CD4-positive, alpha-beta T cell (primary cell): ENCODE results near the gene ARHGEF6. TPM values are rescaled to one million over a fixed set of nuclear protein-coding genes. Genes with fewer than 3 reads are reported as not detected.
A peak's percentile ranks its signal among the peaks of the same experiment; 100 is the strongest.

Experiments used
- ATAC-seq: fragments of 200-7000 bp; cut with Tn5 transposase; one replicate; pipeline ENCODE4 v1.10.0; 2022; ENCODE audit warnings: mild to moderate bottlenecking; ENCODE audit not compliant: poor library complexity
- CTCF ChIA-PET: fragments of 350-600 bp; sonication (Branson Sonifier 250); formaldehyde crosslinking; loops from one replicate; lab custom pipeline; 2021; ENCODE audit warnings: antibody characterized with exemption, inconsistent platforms; lab: Charles Lee
- POLR2A ChIA-PET: fragments of 350-600 bp; sonication (Branson Sonifier 250); formaldehyde crosslinking; loops from one replicate; lab custom pipeline; 2021; ENCODE audit warnings: antibody characterized with exemption, inconsistent platforms; lab: Charles Lee
- DNase-seq, 14 experiments: peaks; one replicate each; pipeline ENCODE4 v3.0.0-alpha.2; 2013 to 2020; ENCODE audit warnings: mixed read lengths in 2 of 14
- H3K27ac ChIP-seq, 2 donors: one replicate each; pipeline versions ENCODE4 v1.5.1 to v1.7.0; 2013; ENCODE audit warnings: low read length in 2 of 2, low read depth in 1 of 2, mild to moderate bottlenecking in 1 of 2
- H3K27me3 ChIP-seq, 2 experiments: 1 replicate in 1 of 2; 2 replicates in 1 of 2; pipeline versions ENCODE4 v1.6.1 to v1.7.0; 2013; ENCODE audit warnings: low read length in 2 of 2, control low read depth in 1 of 2, mild to moderate bottlenecking in 1 of 2, moderate library complexity in 1 of 2; ENCODE audit not compliant: insufficient read depth in 2 of 2, control insufficient read depth in 1 of 2
- H3K36me3 ChIP-seq: one replicate; pipeline ENCODE4 v1.6.1; 2013; ENCODE audit warnings: low read length, control low read depth; ENCODE audit not compliant: insufficient read depth
- H3K4me1 ChIP-seq: one replicate; pipeline ENCODE4 v1.6.1; 2013; ENCODE audit warnings: low read length, control low read depth; ENCODE audit not compliant: insufficient read depth
- H3K4me3 ChIP-seq: one replicate; pipeline ENCODE4 v1.5.1; 2013; ENCODE audit warnings: mild to moderate bottlenecking, low read length, moderate library complexity
- H3K9me3 ChIP-seq, 2 experiments: 1 replicate in 1 of 2; 2 replicates in 1 of 2; pipeline versions ENCODE4 v1.6.1 to v1.7.0; 2013; ENCODE audit warnings: low read length in 2 of 2, mild to moderate bottlenecking in 2 of 2, control low read depth in 1 of 2, moderate library complexity in 1 of 2; ENCODE audit not compliant: control insufficient read depth in 1 of 2, insufficient read depth in 1 of 2
- H3K27ac Mint-ChIP-seq: one replicate; pipeline ENCODE4 v1.8.0; 2020; ENCODE audit warnings: mixed read lengths
- H3K27me3 Mint-ChIP-seq: one replicate; pipeline ENCODE4 v1.8.0; 2021; ENCODE audit warnings: mixed read lengths
- H3K36me3 Mint-ChIP-seq: one replicate; pipeline ENCODE4 v1.8.0; 2021; ENCODE audit warnings: low read depth, mixed read lengths
- H3K4me1 Mint-ChIP-seq: one replicate; pipeline ENCODE4 v1.8.0; 2021; ENCODE audit warnings: low read depth, mixed read lengths
- H3K4me3 Mint-ChIP-seq: one replicate; pipeline ENCODE4 v1.8.0; 2020; ENCODE audit warnings: mild to moderate bottlenecking, mixed read lengths
- H3K9me3 Mint-ChIP-seq: one replicate; pipeline ENCODE4 v1.8.0; 2020; ENCODE audit warnings: mixed read lengths
- CTCF ChIP-seq: fragments of 200-600 bp; IDR thresholded peaks from one replicate; pipeline ENCODE4 v1.8.0; 2022; ENCODE audit warnings: antibody characterized with exemption, mild to moderate bottlenecking
- intact Hi-C, 2 experiments: fragments of 100-400 bp; cut with DNase I in 1 of 2; cut with micrococcal nuclease in 1 of 2; formaldehyde crosslinking; loops; one replicate each; pipeline versions ENCODE4 v1.15.1 to v1.9.0; 2023 to 2025; cut with DNase I, micrococcal nuclease
- total RNA-seq, 174 experiments: library from RNA in 2 of 174; stranded (reverse) in 2 of 174; gene quantifications; one replicate each; pipeline ENCODE4 v1.2.3 and lab custom pipeline; 2021 to 2026

Gene ARHGEF6
- total RNA-seq, 2 experiments from 2014 or later: 43.3 to 45.3 TPM

- no peaks in the 10 kb centered on the region for H3K9me3 Mint-ChIP-seq
- no peaks in the 10 kb centered on the region for H3K9me3 ChIP-seq
- H3K27me3 ChIP-seq: no peaks in the 10 kb centered on the region
- no peak for TF ChIP-seq CTCF
- DNase-seq: peak in 5 of 14 experiments; percentile 20 to 75 (median 57)
- peak within 1 kb of the TSS; percentile 39 to 45 for H3K27ac ChIP-seq
- CTCF ChIA-PET: no interaction called here
- H3K27me3 Mint-ChIP-seq: no peaks in the 10 kb centered on the region
- POLR2A ChIA-PET: interaction anchor here (1.7 to 8.0 kb wide), 8 partner anchors 9 to 27 kb away, joined by 7 to 85 read pairs (median 13); no protein-coding TSS in a partner anchor
- peaks cover 53% of the 10 kb centered on the region for H3K36me3 Mint-ChIP-seq
- H3K4me3 ChIP-seq: peak within 1 kb of the TSS; percentile 80
- intact Hi-C loops: loop anchor here in 1 of 2 experiments (2.0 kb wide), 2 partner anchors 15 to 39 kb away; no protein-coding TSS in a partner anchor
- H3K4me1 Mint-ChIP-seq: peaks cover 54% of the 10 kb centered on the region
- H3K4me1 ChIP-seq: peaks cover 22% of the 10 kb centered on the region
- H3K36me3 ChIP-seq: peaks cover 28% of the 10 kb centered on the region
- peak; percentile 39 for ATAC-seq
- peak within 1 kb of the TSS; percentile 99 for H3K4me3 Mint-ChIP-seq
- H3K27ac Mint-ChIP-seq: peak within 1 kb of the TSS; percentile 92
Observed at GRCh38 chrX:136647677-136648360, 132.9 kb downstream of the ARHGEF6 start, which contains the start of gene CD40LG. TSS of gene CD40LG (plus strand) at chrX:136648158. CDS start at chrX:136648249, 91 bp downstream.

- H3K9me3 Mint-ChIP-seq: no peaks in the 10 kb centered on the region
- ChIA-PET CTCF (interaction anchor here (1.0 kb wide), 1 partner anchor 11 kb away, joined by 3 read pairs; no protein-coding TSS in a partner anchor), POLR2A (interaction anchor here (0.6 to 8.0 kb wide), 9 partner anchors 8 to 38 kb away, joined by 3 to 85 read pairs (median 8); no protein-coding TSS in a partner anchor)
- peak overlapping the region; percentile 92 for H3K27ac Mint-ChIP-seq
- no peaks in the 10 kb centered on the region for H3K27me3 Mint-ChIP-seq
- H3K36me3 Mint-ChIP-seq: peaks cover 42% of the 10 kb centered on the region
- ATAC-seq: peak; percentile 81
- Histone ChIP-seq H3K36me3 (peaks cover 17% of the 10 kb centered on the region), H3K9me3 (no peaks in the 10 kb centered on the region), H3K4me1 (peaks cover 26% of the 10 kb centered on the region), H3K4me3 (no peak overlapping the region), H3K27ac (peak overlapping the region; percentile 39 to 45), H3K27me3 (no peaks in the 10 kb centered on the region)
- peak overlapping the region; percentile 99 for H3K4me3 Mint-ChIP-seq
- intact Hi-C loops: loop anchor here in 1 of 2 experiments (1.0 to 2.0 kb wide), 3 partner anchors 11 to 38 kb away; no protein-coding TSS in a partner anchor
- DNase-seq: peak in 12 of 14 experiments; percentile 14 to 78 (median 44)
- peaks cover 54% of the 10 kb centered on the region for H3K4me1 Mint-ChIP-seq
- no peak for TF ChIP-seq CTCF
Observed at GRCh38 chrX:136646602-136647239, 134.0 kb downstream of the ARHGEF6 start.

- no peak for TF ChIP-seq CTCF
- no peak overlapping the region for H3K27ac ChIP-seq
- Mint-ChIP-seq H3K4me3 (peak overlapping the region; percentile 57), H3K27ac (peak overlapping the region; percentile 88), H3K36me3 (peaks cover 7% of the 10 kb centered on the region), H3K9me3 (no peaks in the 10 kb centered on the region), H3K4me1 (peaks cover 82% of the 10 kb centered on the region), H3K27me3 (no peaks in the 10 kb centered on the region)
- no peaks in the 10 kb centered on the region for H3K9me3 ChIP-seq
- H3K27me3 ChIP-seq: no peaks in the 10 kb centered on the region
- DNase-seq: peak in 1 of 14 experiments; percentile 59
- POLR2A ChIA-PET: interaction anchor here (1.0 to 2.0 kb wide), 2 partner anchors 15 to 34 kb away, joined by 4 to 8 read pairs; no protein-coding TSS in a partner anchor
- CTCF ChIA-PET: interaction anchor here (1.0 kb wide), 1 partner anchor 50 kb away, joined by 3 read pairs; no protein-coding TSS in a partner anchor
- intact Hi-C loops: no loop called here
- no peak overlapping the region for H3K4me3 ChIP-seq
- ATAC-seq: no peak
- peaks cover 61% of the 10 kb centered on the region for H3K4me1 ChIP-seq
- no peaks in the 10 kb centered on the region for H3K36me3 ChIP-seq
Observed at GRCh38 chrX:136643243-136643642, 137.5 kb downstream of the ARHGEF6 start.
